C1 segment of cervical spinal cord (tissue), 14 donors: ENCODE measurements around the gene POLR1C.

Experiments used
- DNase-seq, 14 donors: peaks; one replicate each; lab custom pipeline; 2025; lab: John Stamatoyannopoulos, UW

POLR1C gene

DNA sequence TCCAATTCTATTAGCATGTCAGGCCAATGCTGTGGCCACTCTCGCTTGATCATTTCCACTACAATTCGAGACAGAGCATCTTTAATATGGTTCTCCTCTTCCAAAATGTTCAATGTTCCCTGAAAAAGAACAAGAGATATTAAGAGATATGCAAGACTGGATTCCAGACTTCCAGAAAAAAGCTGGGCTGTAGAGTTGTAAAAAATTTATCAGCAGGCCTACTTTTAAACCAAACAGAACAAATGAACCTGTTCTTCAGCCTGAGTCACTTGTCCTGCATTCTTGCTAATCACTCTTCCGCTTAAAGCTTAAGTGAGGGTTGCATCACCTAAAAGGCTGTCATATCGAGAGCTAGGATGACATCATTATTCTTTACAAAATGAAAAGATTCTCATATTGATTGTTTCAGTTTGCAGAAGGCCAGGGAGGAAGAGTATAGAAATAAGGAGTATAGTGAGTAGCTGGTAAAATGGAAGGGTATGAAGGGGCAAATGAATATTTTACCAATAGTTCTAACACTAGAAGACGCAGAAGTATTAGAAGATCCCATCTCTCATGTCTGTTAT, 54.1 kb downstream of the POLR1C start:
- no peak for DNase-seq
